UCSD-AML1 (cell line): ENCODE measurements around the gene MYL2.
"Not testable (repeated sequence)": the region's sequence is repeated elsewhere in the genome, so short reads cannot be mapped to it uniquely, and the experiment has no call there.

Experiments
- DNase-seq: peaks from one replicate; lab custom pipeline; 2025; ENCODE audit not compliant: unreplicated experiment; lab: John Stamatoyannopoulos, UW

MYL2 gene

GRCh38 chr12:110920324-110920910 lies at the start of gene MYL2:
Gene MYL2 (minus strand): TSS chr12:110920579. CDS start chr12:110920529, 50 bp downstream.
- DNase-seq, result no peak

DNA sequence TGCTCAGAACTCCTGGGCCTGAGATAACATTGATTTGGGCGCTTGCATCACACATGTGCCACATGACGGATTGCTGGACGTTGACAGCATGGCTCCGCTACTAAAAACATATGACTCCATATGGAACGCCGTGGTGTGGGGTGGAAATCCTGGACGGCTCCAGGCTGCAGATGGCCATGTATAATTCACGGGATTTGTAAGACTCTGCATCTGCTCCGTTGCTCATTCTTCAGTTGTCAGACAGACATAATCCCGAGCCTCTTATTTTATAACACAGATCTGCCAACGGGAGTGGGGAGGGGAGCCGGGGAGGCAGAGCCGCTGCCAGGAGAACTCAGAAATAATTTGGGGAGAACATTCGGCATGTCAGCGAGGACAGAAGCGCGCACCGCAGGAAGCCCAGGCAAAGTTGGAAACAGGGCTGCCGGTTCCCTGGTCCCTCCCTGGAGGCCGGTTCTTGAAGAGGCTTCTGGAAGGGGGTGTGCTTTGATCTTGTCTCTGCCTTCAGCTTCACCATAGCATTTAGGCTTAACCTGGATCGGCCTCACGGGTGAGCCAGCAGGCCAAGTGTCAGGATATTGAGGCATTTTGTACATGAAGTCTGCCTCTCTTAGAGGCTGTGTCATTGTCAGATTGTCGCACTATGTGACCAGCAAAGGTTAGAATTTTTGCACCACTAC lies 45.8 kb upstream of the MYL2 start:
- no peak for DNase-seq

- DNase-seq, result no peak
Observed at GRCh38 chr12:110965574-110965973, 45.2 kb upstream of the MYL2 start.

GRCh38 chr12:110960795-110961194 lies 40.4 kb upstream of the MYL2 start:
- no peak for DNase-seq

- DNase-seq, result no peak
Observed at GRCh38 chr12:110957652-110958051, 37.3 kb upstream of the MYL2 start.

DNA sequence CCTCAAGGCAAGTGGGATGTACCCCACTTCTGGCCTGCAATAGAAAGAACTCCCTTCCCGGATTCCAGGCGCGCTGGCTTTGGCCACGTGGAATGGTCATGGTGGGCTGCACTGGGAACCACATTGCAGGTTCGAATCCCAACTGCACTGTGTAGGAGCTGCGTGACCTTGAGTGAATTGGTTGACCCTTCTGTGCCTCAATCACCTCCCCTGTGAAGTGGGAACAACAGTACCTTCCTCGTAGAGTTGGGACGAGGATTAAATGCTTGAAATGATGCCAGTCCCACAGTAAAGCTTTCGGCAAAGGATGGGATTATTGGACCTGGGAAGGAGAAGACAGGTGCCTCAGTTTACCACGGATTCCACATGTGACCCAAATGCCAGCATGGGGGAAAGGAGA lies 36.8 kb upstream of the MYL2 start:
- DNase-seq, result no peak

- DNase-seq, result not testable (repeated sequence)
Observed at GRCh38 chr12:110950867-110951266, 30.5 kb upstream of the MYL2 start.

DNA sequence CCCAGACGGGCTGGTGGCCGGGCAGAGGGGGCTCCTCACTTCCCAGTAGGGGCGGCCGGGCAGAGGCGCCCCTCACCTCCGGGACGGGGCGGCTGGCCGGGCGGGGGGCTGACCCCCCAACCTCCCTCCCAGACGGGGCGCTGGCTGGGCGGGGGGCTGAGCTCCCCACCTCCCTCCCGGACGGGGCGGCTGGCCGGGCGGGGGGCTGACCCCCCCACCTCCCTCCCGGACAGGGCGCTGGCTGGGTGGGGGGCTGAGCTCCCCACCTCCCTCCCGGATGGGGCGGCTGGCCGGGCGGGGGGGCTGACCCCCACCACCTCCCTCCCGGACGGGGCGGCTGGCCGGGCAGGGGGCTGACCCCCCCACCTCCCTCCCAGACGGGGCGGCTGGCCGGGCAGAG lies 30.1 kb upstream of the MYL2 start:
- not testable (repeated sequence) for DNase-seq

DNA sequence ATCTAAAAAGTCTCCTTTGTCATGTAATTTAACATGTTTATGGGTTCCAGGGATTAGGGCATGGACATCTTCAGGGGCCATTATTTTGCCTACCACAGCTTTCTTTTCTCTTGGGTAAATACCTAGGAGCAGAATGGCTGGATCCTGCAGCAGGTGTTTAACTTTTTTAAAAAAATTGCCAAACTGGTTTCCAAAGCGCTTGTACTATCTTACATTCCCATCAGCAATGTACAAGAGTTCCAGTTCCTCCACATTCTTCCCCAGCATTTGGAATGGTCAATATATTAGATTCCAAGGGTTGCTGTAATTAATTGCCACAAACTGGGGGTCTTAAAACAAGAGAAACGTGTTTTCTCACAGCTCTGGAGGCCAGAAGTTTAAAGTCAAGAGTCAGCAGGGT lies 27.7 kb upstream of the MYL2 start:
- DNase-seq, result no peak

- no peak for DNase-seq
Observed at GRCh38 chr12:110943373-110943772, 23.0 kb upstream of the MYL2 start.

- no peak for DNase-seq
Observed at GRCh38 chr12:110941391-110941790, 21.0 kb upstream of the MYL2 start.

- DNase-seq, result no peak
Observed at GRCh38 chr12:110940933-110941332, 20.6 kb upstream of the MYL2 start.

- no peak for DNase-seq
Observed at GRCh38 chr12:110940296-110940695, 19.9 kb upstream of the MYL2 start.

DNA sequence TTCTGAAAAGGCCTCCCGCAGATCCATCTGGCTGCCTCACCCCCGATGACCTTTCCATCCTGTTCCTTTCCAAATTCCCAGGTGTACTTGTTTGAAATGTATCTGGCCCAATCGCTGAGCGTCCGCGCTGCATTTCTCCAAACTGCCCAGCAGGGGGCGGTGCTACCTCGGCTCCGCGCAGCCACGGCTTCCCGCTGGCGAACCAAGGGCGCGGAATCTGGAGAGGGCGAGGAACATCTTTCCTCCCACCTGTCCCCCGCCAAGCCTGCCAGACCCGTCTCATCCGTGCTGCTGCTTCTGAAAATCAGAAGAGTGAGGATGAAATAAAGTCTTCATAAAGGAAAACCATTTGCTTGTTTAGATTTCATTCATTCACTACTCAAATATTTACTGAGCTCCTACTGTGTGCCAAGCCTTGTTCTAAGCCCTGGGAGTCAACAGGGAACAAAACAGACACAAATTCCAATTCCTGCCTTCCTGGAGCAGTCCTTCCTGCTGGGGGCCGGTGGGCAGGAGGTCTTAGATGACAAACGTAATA lies 16.8 kb upstream of the MYL2 start:
- peak; percentile 55 for DNase-seq

DNA sequence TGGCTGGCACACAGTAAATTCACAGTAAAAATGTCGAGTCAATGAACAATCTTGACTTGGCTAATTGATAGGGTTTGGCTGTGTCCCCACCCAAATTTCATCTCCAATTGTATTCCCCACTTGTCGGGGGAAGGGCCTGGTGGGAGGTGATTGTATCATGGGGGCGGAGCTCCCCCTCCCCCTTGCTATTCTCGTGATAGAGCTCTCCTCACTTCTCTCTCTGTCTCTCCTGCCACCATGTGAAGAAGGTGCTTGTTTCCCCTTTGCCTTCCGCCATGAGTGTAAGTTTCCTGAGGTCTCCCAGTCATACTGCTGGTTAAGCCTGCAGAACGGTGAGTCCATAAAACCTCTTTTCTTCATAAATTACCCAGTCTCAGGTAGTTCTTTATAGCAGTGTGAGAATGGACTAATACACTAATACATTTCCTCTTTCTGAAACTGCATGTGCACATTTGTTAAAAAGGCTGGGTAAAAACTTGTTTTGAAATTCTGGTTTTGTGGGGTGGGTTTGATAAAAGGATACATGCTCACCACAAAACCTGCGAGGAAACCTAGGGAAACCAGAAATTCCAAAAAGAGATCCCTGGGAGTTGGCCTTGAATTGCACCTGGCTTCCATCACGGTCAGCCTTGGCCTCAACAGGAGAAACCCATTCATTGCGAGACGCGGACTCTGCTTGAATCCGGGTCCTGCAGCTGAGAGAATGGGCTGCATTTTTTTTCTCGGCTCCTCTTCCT lies 16.2 kb upstream of the MYL2 start:
- DNase-seq, result no peak

- no peak for DNase-seq
Observed at GRCh38 chr12:110935588-110935987, 15.2 kb upstream of the MYL2 start.

GRCh38 chr12:110934093-110934852 lies 13.9 kb upstream of the MYL2 start:
- DNase-seq, result no peak

DNA sequence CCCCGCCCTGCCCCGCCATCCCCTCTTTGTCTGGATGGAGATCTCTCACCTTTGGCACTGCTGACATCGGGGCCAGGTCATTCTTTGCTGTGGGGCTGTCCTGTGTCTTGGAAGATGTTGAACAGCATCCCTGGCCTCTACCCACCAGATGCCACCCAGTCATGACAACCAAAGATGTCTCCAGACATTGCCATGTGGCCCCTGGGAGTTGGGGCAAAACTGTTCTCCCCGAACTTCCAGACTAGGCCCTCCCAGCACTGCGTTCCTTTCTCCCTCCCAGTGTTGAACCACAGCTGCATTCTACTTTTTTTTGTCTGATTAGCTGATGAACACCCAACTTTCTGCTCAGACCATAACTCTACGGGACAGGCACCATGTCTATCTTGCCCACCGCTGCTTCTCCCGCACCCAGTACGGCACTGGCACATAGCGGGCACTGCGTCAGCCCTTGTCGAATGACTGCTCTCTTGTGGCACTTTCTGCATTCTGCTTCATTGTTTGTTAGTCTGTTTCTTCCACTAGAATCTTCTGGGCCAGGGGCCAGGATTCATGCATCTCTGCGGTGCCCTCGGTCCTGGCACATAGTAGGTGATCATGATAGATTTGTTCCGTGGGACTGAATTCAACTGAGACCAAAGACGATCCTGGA lies 13.1 kb upstream of the MYL2 start:
- no peak for DNase-seq

DNA sequence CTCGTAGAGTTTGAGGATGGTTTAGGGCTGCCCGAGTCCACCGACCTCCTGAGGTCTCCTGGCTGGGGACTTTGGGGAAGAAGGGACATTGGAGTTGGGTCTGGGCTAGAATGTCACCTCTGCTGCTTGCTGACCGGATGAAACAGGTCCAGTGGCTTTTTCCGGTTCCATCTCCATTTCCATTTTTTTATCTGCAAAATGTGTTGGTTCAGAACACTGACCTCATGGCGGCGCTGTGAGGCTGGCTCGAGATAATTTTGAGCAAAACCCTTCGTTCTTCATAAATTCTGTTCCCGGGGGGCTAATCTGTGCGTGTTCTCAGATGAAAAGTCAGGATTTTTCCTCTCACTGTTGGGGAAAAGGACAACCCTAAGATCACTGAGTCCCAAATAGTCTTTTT lies 11.7 kb upstream of the MYL2 start:
- DNase-seq, result no peak

GRCh38 chr12:110931315-110931728 lies 10.9 kb upstream of the MYL2 start:
- DNase-seq, result no peak
